K562 treated with DMSO at 1 percent for 48 hours (cell line): ENCODE measurements around the gene HADHB. TPM values are rescaled to one million over a fixed set of nuclear protein-coding genes. Genes with fewer than 3 reads are reported as not detected.

Source experiments
- total RNA-seq: library from RNA; unstranded; fragments of 300-600 nt; gene quantifications from 2 replicates; pipeline ENCODE4 v1.2.3, GENCODE V29; 2022; ENCODE audit warnings: low replicate concordance; ENCODE audit errors: extremely low read depth

HADHB gene
- total RNA-seq = not detected in 2 replicates

DNA sequence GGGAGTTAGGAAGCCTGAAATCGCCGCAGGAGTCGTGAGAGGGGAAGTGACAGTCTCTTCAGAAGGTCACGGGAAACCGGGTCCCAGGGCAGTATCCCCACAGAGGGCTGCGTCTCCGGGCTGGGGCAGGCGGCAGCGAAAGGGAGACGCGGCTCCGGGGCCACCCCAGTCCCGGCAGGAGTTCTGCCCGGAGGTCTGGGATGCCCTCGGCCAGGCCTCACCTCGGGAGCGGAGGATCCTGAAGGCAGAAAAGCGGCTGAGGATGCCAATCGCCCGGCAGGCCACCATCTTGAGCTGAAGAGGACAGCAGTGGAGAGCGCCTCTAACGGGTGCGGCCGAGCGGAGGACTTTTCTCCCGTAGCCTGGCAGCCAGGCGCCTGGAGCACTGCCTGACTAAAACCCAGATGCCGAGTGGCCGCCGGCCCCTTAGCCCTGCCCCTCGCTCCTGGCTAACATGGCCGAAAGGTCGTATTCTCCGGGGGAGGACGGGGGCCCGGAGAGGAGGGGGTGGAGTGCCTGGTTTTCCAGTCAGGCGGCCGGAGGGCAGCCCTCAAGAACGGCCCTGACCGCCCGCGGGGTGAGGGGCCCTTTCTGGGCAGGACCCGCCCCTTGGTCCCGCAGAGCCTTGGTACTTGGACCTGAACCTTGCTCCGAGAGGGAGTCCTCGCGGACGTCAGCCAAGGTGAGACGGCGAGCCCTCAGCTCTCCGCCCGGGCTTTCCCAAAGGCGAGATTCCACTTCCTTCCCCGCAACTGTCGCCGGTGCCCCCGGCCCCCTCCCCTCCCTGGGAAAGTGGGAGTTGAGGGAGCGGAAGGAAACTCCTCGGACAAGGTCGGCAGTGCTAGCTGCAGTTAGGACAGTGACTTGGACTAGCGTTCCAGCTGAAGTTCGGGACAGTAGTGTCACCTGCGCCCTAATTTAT is at the start of gene HADHB, which contains the start of gene HADHA:
HADHB (plus strand) TSS at position 631 of the 922 bp plus-strand sequence. CDS start 9,316 bp downstream, outside the sequence.
HADHA (minus strand) TSS at position 324 of the 922 bp plus-strand sequence; CDS start at position 288, 36 bp downstream.

Other genes starting within 250 kb of the HADHB start
- 352 TPM in 1 of 2 replicates, not detected in the other for gene RAB10, start 210.9 kb upstream of the HADHB start, total RNA-seq
- gene GAREM2, start 71.9 kb upstream of the HADHB start, total RNA-seq = not detected in 2 replicates
- 229 TPM in 1 of 2 replicates, not detected in the other for gene HADHA, start 307 bp upstream of the HADHB start, total RNA-seq
- gene SELENOI, start 101.2 kb downstream of the HADHB start, total RNA-seq = not detected in 2 replicates
- not detected in 2 replicates for gene ADGRF3, start 101.8 kb downstream of the HADHB start, total RNA-seq
- not detected in 2 replicates for gene DRC1, start 157.0 kb downstream of the HADHB start, total RNA-seq
- not detected in 2 replicates for gene OTOF, start 233.2 kb downstream of the HADHB start, total RNA-seq